Smooth muscle cell (in vitro differentiated cells): ENCODE results near the gene B9D1. TPM values are rescaled to one million over a fixed set of nuclear protein-coding genes. Genes with fewer than 3 reads are reported as not detected.

ENCODE experiments used
- DNase-seq: peaks from one replicate; lab custom pipeline; 2025; ENCODE audit not compliant: unreplicated experiment; lab: John Stamatoyannopoulos, UW
- H2AFZ ChIP-seq: fragments of 200-600 bp; sonication (generic); 2 replicates; pipeline ENCODE4 v1.6.0; 2016; ENCODE audit warnings: antibody characterized with exemption, low read depth, mild to moderate bottlenecking
- H3F3A ChIP-seq: fragments of 200-600 bp; sonication (generic); 2 replicates; pipeline ENCODE4 v1.6.0; 2017; ENCODE audit warnings: antibody characterized with exemption, low read depth
- H3K27ac ChIP-seq: fragments of 200-600 bp; sonication (generic); 2 replicates; pipeline ENCODE4 v1.5.1; 2016; ENCODE audit warnings: low read depth, mild to moderate bottlenecking
- H3K27me3 ChIP-seq: fragments of 200-600 bp; sonication (generic); 2 replicates; pipeline ENCODE4 v1.6.1; 2016; ENCODE audit warnings: low read depth, mild to moderate bottlenecking
- H3K36me3 ChIP-seq: fragments of 200-600 bp; sonication (generic); 2 replicates; pipeline ENCODE4 v1.5.1; 2016; ENCODE audit warnings: low read depth
- H3K4me1 ChIP-seq: fragments of 200-600 bp; sonication (generic); 2 replicates; pipeline ENCODE4 v1.5.1; 2016; ENCODE audit warnings: low read depth
- H3K4me2 ChIP-seq: fragments of 200-600 bp; sonication (generic); 2 replicates; pipeline ENCODE4 v1.6.0; 2016; ENCODE audit warnings: mild to moderate bottlenecking
- H3K4me3 ChIP-seq: fragments of 200-600 bp; sonication (generic); 2 replicates; pipeline ENCODE4 v1.5.1; 2016; ENCODE audit warnings: mild to moderate bottlenecking
- H3K79me2 ChIP-seq: fragments of 200-600 bp; sonication (generic); 2 replicates; pipeline ENCODE4 v1.6.0; 2016; ENCODE audit warnings: low read depth, mild to moderate bottlenecking
- H3K9ac ChIP-seq: fragments of 200-600 bp; sonication (generic); 2 replicates; pipeline ENCODE4 v1.6.0; 2016; ENCODE audit warnings: low read depth
- H3K9me3 ChIP-seq: fragments of 200-600 bp; sonication (generic); replicated peaks from 2 replicates; pipeline ENCODE4 v1.5.1; 2016; ENCODE audit warnings: low read depth
- H4K20me1 ChIP-seq: fragments of 200-600 bp; sonication (generic); 2 replicates; pipeline ENCODE4 v1.6.0; 2016; ENCODE audit warnings: low read depth
- CTCF ChIP-seq: fragments of 200-600 bp; sonication (generic); IDR thresholded peaks from 2 replicates; pipeline ENCODE4 v1.5.1; 2017; ENCODE audit warnings: borderline replicate concordance, mild to moderate bottlenecking, antibody characterized with exemption; ENCODE audit not compliant: insufficient read depth, poor library complexity, severe bottlenecking
- WGBS: methylation state at CpG from one replicate; pipeline ENCODE4 v1.1.7; 2016; ENCODE audit warnings: low lambda C conversion rate; 5-methylcytosine and 5-hydroxymethylcytosine counted together
- polyA plus RNA-seq: library from polyadenylated mRNA; unstranded; fragments of >200 nt; fragmentation: Nextera tagmentation; extraction: Ambion mirVana; gene quantifications from 2 replicates; pipeline ENCODE4 v1.2.1, GENCODE V29; 2016
- total RNA-seq: library from RNA; depleted of rRNA; stranded (reverse); fragments of >200 nt; gene quantifications from 2 replicates; pipeline ENCODE4 v1.2.3, GENCODE V29; 2014

B9D1 gene
- total and polyA plus RNA-seq, 2 experiments from 2014 or later, result 21.9 to 45.5 TPM

- no peaks in the 10 kb centered on the region for H3K27me3 ChIP-seq
- H4K20me1 ChIP-seq, result no peaks in the 10 kb centered on the region
- no peak for TF ChIP-seq CTCF
- H3K4me2 ChIP-seq, result peak overlapping the region; percentile 6
- H3K9me3 ChIP-seq, result no peaks in the 10 kb centered on the region
- no peaks in the 10 kb centered on the region for H3K36me3 ChIP-seq
- H3F3A ChIP-seq, result peaks cover 10% of the 10 kb centered on the region
- H3K27ac ChIP-seq, result peak overlapping the region; percentile 49
- H3K4me1 ChIP-seq, result peaks cover 5% of the 10 kb centered on the region
- no peak overlapping the region for H3K4me3 ChIP-seq
- DNase-seq, result no peak
- 50% methylated on average over 20 of the region's 20 CpGs for WGBS
- no peaks in the 10 kb centered on the region for H3K79me2 ChIP-seq
- no peak overlapping the region for H3K9ac ChIP-seq
- H2AFZ ChIP-seq, result no peak overlapping the region
Measured at GRCh38 chr17:19341641-19342610, 20.6 kb downstream of the B9D1 start.

- DNase-seq, result no peak
- H3K9ac ChIP-seq, result no peak overlapping the region
- no peak for TF ChIP-seq CTCF
- no peak overlapping the region for H3K27ac ChIP-seq
- no peaks in the 10 kb centered on the region for H3K79me2 ChIP-seq
- H3K4me2 ChIP-seq, result no peak overlapping the region
- H2AFZ ChIP-seq, result no peak overlapping the region
- no peaks in the 10 kb centered on the region for H4K20me1 ChIP-seq
- H3K36me3 ChIP-seq, result no peaks in the 10 kb centered on the region
- WGBS, result 74% methylated on average over 7 of the region's 7 CpGs
- no peaks in the 10 kb centered on the region for H3K27me3 ChIP-seq
- H3F3A ChIP-seq, result peaks cover 10% of the 10 kb centered on the region
- H3K4me3 ChIP-seq, result no peak overlapping the region
- no peaks in the 10 kb centered on the region for H3K9me3 ChIP-seq
- peaks cover 5% of the 10 kb centered on the region for H3K4me1 ChIP-seq
Measured at GRCh38 chr17:19341211-19341631, 21.3 kb downstream of the B9D1 start.

GRCh38 chr17:19339341-19339815 is 23.1 kb downstream of the B9D1 start:
- Histone ChIP-seq H4K20me1 (no peaks in the 10 kb centered on the region), H3K36me3 (peaks cover 3% of the 10 kb centered on the region), H3K4me2 (no peak overlapping the region), H3K9ac (no peak overlapping the region), H3K79me2 (no peaks in the 10 kb centered on the region), H3K4me1 (peaks cover 5% of the 10 kb centered on the region), H3K9me3 (no peaks in the 10 kb centered on the region), H2AFZ (no peak overlapping the region), H3K4me3 (no peak overlapping the region), H3F3A (peaks cover 2% of the 10 kb centered on the region), H3K27ac (no peak overlapping the region), H3K27me3 (no peaks in the 10 kb centered on the region)
- no peak for TF ChIP-seq CTCF
- no peak for DNase-seq
- 60% methylated on average over 2 of the region's 2 CpGs for WGBS
